Lower leg skin (tissue), 3 donors: ENCODE data around the gene VSIG10.

Experiments used
- POLR2A ChIP-seq, 2 donors: fragments of 450-650 bp; IDR thresholded peaks; one replicate each; pipeline ENCODE4 v1.6.1; 2016 to 2017; ENCODE audit warnings: antibody characterized with exemption in 2 of 2, mild to moderate bottlenecking in 1 of 2, moderate library complexity in 1 of 2
- TF ChIP-seq, protein P1 (sequence below), 3 donors: fragments of 450-650 bp; IDR thresholded peaks; one replicate each; pipeline ENCODE4 v1.5.1; 2016; ENCODE audit warnings: antibody characterized with exemption in 3 of 3, mild to moderate bottlenecking in 3 of 3, moderate library complexity in 2 of 3

- TF ChIP-seq POLR2A (IDR thresholded peaks at IDR 0.05), result no peak
- TF ChIP-seq, protein P1, sequence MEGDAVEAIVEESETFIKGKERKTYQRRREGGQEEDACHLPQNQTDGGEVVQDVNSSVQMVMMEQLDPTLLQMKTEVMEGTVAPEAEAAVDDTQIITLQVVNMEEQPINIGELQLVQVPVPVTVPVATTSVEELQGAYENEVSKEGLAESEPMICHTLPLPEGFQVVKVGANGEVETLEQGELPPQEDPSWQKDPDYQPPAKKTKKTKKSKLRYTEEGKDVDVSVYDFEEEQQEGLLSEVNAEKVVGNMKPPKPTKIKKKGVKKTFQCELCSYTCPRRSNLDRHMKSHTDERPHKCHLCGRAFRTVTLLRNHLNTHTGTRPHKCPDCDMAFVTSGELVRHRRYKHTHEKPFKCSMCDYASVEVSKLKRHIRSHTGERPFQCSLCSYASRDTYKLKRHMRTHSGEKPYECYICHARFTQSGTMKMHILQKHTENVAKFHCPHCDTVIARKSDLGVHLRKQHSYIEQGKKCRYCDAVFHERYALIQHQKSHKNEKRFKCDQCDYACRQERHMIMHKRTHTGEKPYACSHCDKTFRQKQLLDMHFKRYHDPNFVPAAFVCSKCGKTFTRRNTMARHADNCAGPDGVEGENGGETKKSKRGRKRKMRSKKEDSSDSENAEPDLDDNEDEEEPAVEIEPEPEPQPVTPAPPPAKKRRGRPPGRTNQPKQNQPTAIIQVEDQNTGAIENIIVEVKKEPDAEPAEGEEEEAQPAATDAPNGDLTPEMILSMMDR (IDR thresholded peaks at IDR 0.05), result no peak
Measured at GRCh38 chr12:118017926-118018325, 85.9 kb downstream of the VSIG10 start.
